ENCODE measurements around the gene ARHGAP24.

ARHGAP24 gene

GRCh38 chr4:85865256-85865655 lies 390.3 kb downstream of the ARHGAP24 start:
- Histone ChIP-seq H3K9ac (ENCODE audit: low read depth, low read length) (no peak overlapping the region), H3K4me2 (ENCODE audit: low read length) (no peak overlapping the region), H3K4me1 (ENCODE audit: control insufficient read depth, insufficient read depth, low read length) (peaks cover 33% of the 10 kb centered on the region), H3K36me3 (ENCODE audit: insufficient read depth, low read length) (no peaks in the 10 kb centered on the region), H3K27me3 (ENCODE audit: control insufficient read depth, insufficient read depth, low read length) (no peaks in the 10 kb centered on the region), H3K9me3 (replicated peaks; ENCODE audit: low read length) (no peaks in the 10 kb centered on the region), H3K4me3 (ENCODE audit: low read length) (no peak overlapping the region)

GRCh38 chr4:85866508-85866907 lies 391.6 kb downstream of the ARHGAP24 start:
- Histone ChIP-seq H3K4me2 (ENCODE audit: low read length) (no peak overlapping the region), H3K36me3 (ENCODE audit: insufficient read depth, low read length) (no peaks in the 10 kb centered on the region), H3K9me3 (replicated peaks; ENCODE audit: low read length) (no peaks in the 10 kb centered on the region), H3K27me3 (ENCODE audit: control insufficient read depth, insufficient read depth, low read length) (no peaks in the 10 kb centered on the region), H3K4me1 (ENCODE audit: control insufficient read depth, insufficient read depth, low read length) (peaks cover 21% of the 10 kb centered on the region), H3K9ac (ENCODE audit: low read depth, low read length) (no peak overlapping the region), H3K4me3 (ENCODE audit: low read length) (no peak overlapping the region)

GRCh38 chr4:85867271-85867670 lies 392.3 kb downstream of the ARHGAP24 start:
- Histone ChIP-seq H3K4me2 (ENCODE audit: low read length) (no peak overlapping the region), H3K4me3 (ENCODE audit: low read length) (no peak overlapping the region), H3K36me3 (ENCODE audit: insufficient read depth, low read length) (no peaks in the 10 kb centered on the region), H3K4me1 (ENCODE audit: control insufficient read depth, insufficient read depth, low read length) (peaks cover 20% of the 10 kb centered on the region), H3K9me3 (replicated peaks; ENCODE audit: low read length) (no peaks in the 10 kb centered on the region), H3K27me3 (ENCODE audit: control insufficient read depth, insufficient read depth, low read length) (no peaks in the 10 kb centered on the region), H3K9ac (ENCODE audit: low read depth, low read length) (no peak overlapping the region)

GRCh38 chr4:85869181-85869580 lies 394.2 kb downstream of the ARHGAP24 start:
- no peak overlapping the region for H3K4me3 ChIP-seq (ENCODE audit: low read length)
- no peaks in the 10 kb centered on the region for H3K27me3 ChIP-seq (ENCODE audit: control insufficient read depth, insufficient read depth, low read length)
- no peak overlapping the region for H3K4me2 ChIP-seq (ENCODE audit: low read length)
- no peak overlapping the region for H3K9ac ChIP-seq (ENCODE audit: low read depth, low read length)
- peaks cover 20% of the 10 kb centered on the region for H3K4me1 ChIP-seq (ENCODE audit: control insufficient read depth, insufficient read depth, low read length)
- H3K9me3 ChIP-seq (replicated peaks; ENCODE audit: low read length), result no peaks in the 10 kb centered on the region
- no peaks in the 10 kb centered on the region for H3K36me3 ChIP-seq (ENCODE audit: insufficient read depth, low read length)

GRCh38 chr4:85870298-85871083 lies 395.5 kb downstream of the ARHGAP24 start:
- H3K4me2 ChIP-seq (ENCODE audit: low read length), result no peak overlapping the region
- H3K4me1 ChIP-seq (ENCODE audit: control insufficient read depth, insufficient read depth, low read length), result peaks cover 20% of the 10 kb centered on the region
- no peaks in the 10 kb centered on the region for H3K36me3 ChIP-seq (ENCODE audit: insufficient read depth, low read length)
- H3K9me3 ChIP-seq (replicated peaks; ENCODE audit: low read length), result no peaks in the 10 kb centered on the region
- no peaks in the 10 kb centered on the region for H3K27me3 ChIP-seq (ENCODE audit: control insufficient read depth, insufficient read depth, low read length)
- H3K9ac ChIP-seq (ENCODE audit: low read depth, low read length), result no peak overlapping the region
- H3K4me3 ChIP-seq (ENCODE audit: low read length), result no peak overlapping the region

GRCh38 chr4:85873566-85873965 lies 398.6 kb downstream of the ARHGAP24 start:
- H3K4me3 ChIP-seq (ENCODE audit: low read length), result no peak overlapping the region
- peaks cover 6% of the 10 kb centered on the region for H3K4me1 ChIP-seq (ENCODE audit: control insufficient read depth, insufficient read depth, low read length)
- H3K36me3 ChIP-seq (ENCODE audit: insufficient read depth, low read length), result no peaks in the 10 kb centered on the region
- H3K9ac ChIP-seq (ENCODE audit: low read depth, low read length), result no peak overlapping the region
- H3K4me2 ChIP-seq (ENCODE audit: low read length), result no peak overlapping the region
- H3K9me3 ChIP-seq (replicated peaks; ENCODE audit: low read length), result no peaks in the 10 kb centered on the region
- no peaks in the 10 kb centered on the region for H3K27me3 ChIP-seq (ENCODE audit: control insufficient read depth, insufficient read depth, low read length)

GRCh38 chr4:85879518-85879917 lies 404.6 kb downstream of the ARHGAP24 start:
- Histone ChIP-seq H3K4me1 (ENCODE audit: control insufficient read depth, insufficient read depth, low read length) (no peaks in the 10 kb centered on the region), H3K4me3 (ENCODE audit: low read length) (no peak overlapping the region), H3K4me2 (ENCODE audit: low read length) (no peak overlapping the region), H3K9me3 (replicated peaks; ENCODE audit: low read length) (no peaks in the 10 kb centered on the region), H3K9ac (ENCODE audit: low read depth, low read length) (no peak overlapping the region), H3K36me3 (ENCODE audit: insufficient read depth, low read length) (no peaks in the 10 kb centered on the region), H3K27me3 (ENCODE audit: control insufficient read depth, insufficient read depth, low read length) (no peaks in the 10 kb centered on the region)

- Histone ChIP-seq H3K36me3 (ENCODE audit: insufficient read depth, low read length) (no peaks in the 10 kb centered on the region), H3K9me3 (replicated peaks; ENCODE audit: low read length) (no peaks in the 10 kb centered on the region), H3K27me3 (ENCODE audit: control insufficient read depth, insufficient read depth, low read length) (no peaks in the 10 kb centered on the region), H3K4me3 (ENCODE audit: low read length) (no peak overlapping the region), H3K4me2 (ENCODE audit: low read length) (no peak overlapping the region), H3K9ac (ENCODE audit: low read depth, low read length) (no peak overlapping the region), H3K4me1 (ENCODE audit: control insufficient read depth, insufficient read depth, low read length) (peaks cover 8% of the 10 kb centered on the region)
These were observed 408.2 kb downstream of the ARHGAP24 start for GRCh38 chr4:85883180-85883579.

- no peak overlapping the region for H3K9ac ChIP-seq (ENCODE audit: low read depth, low read length)
- H3K9me3 ChIP-seq (replicated peaks; ENCODE audit: low read length), result no peaks in the 10 kb centered on the region
- no peak overlapping the region for H3K4me2 ChIP-seq (ENCODE audit: low read length)
- H3K27me3 ChIP-seq (ENCODE audit: control insufficient read depth, insufficient read depth, low read length), result no peaks in the 10 kb centered on the region
- H3K36me3 ChIP-seq (ENCODE audit: insufficient read depth, low read length), result no peaks in the 10 kb centered on the region
- H3K4me1 ChIP-seq (ENCODE audit: control insufficient read depth, insufficient read depth, low read length), result peaks cover 8% of the 10 kb centered on the region
- H3K4me3 ChIP-seq (ENCODE audit: low read length), result no peak overlapping the region
These were observed 409.3 kb downstream of the ARHGAP24 start for GRCh38 chr4:85884251-85884650.

- no peak overlapping the region for H3K4me2 ChIP-seq (ENCODE audit: low read length)
- H3K27me3 ChIP-seq (ENCODE audit: control insufficient read depth, insufficient read depth, low read length), result no peaks in the 10 kb centered on the region
- H3K4me1 ChIP-seq (ENCODE audit: control insufficient read depth, insufficient read depth, low read length), result peaks cover 8% of the 10 kb centered on the region
- H3K9me3 ChIP-seq (replicated peaks; ENCODE audit: low read length), result no peaks in the 10 kb centered on the region
- no peak overlapping the region for H3K4me3 ChIP-seq (ENCODE audit: low read length)
- H3K36me3 ChIP-seq (ENCODE audit: insufficient read depth, low read length), result no peaks in the 10 kb centered on the region
- no peak overlapping the region for H3K9ac ChIP-seq (ENCODE audit: low read depth, low read length)
These were observed 411.7 kb downstream of the ARHGAP24 start for GRCh38 chr4:85886665-85887064.

GRCh38 chr4:85889314-85889713 lies 414.4 kb downstream of the ARHGAP24 start:
- no peaks in the 10 kb centered on the region for H3K36me3 ChIP-seq (ENCODE audit: insufficient read depth, low read length)
- H3K4me2 ChIP-seq (ENCODE audit: low read length), result no peak overlapping the region

GRCh38 chr4:85895755-85896154 lies 420.8 kb downstream of the ARHGAP24 start:
- Histone ChIP-seq H3K27me3 (ENCODE audit: control insufficient read depth, insufficient read depth, low read length) (no peaks in the 10 kb centered on the region), H3K9ac (ENCODE audit: low read depth, low read length) (no peak overlapping the region), H3K36me3 (ENCODE audit: insufficient read depth, low read length) (no peaks in the 10 kb centered on the region), H3K4me1 (ENCODE audit: control insufficient read depth, insufficient read depth, low read length) (no peaks in the 10 kb centered on the region), H3K4me2 (ENCODE audit: low read length) (no peak overlapping the region), H3K9me3 (replicated peaks; ENCODE audit: low read length) (no peaks in the 10 kb centered on the region), H3K4me3 (ENCODE audit: low read length) (no peak overlapping the region)

More at GRCh38 chr4:85889314-85889713, 414.4 kb downstream of the ARHGAP24 start:
- H3K4me1 ChIP-seq (ENCODE audit: control insufficient read depth, insufficient read depth, low read length), result peaks cover 8% of the 10 kb centered on the region
- no peak overlapping the region for H3K9ac ChIP-seq (ENCODE audit: low read depth, low read length)
- no peaks in the 10 kb centered on the region for H3K27me3 ChIP-seq (ENCODE audit: control insufficient read depth, insufficient read depth, low read length)
- H3K9me3 ChIP-seq (replicated peaks; ENCODE audit: low read length), result no peaks in the 10 kb centered on the region
- H3K4me3 ChIP-seq (ENCODE audit: low read length), result no peak overlapping the region

Measured in skeletal muscle satellite cell (primary cell).